NCI-H128 (cell line): ENCODE measurements around the gene CEP68.
"Not testable (repeated sequence)": the region's sequence is repeated elsewhere in the genome, so short reads cannot be mapped to it uniquely, and the experiment has no call there.

Experiments
- DNase-seq: peaks from one replicate; lab custom pipeline; 2025; ENCODE audit not compliant: unreplicated experiment; lab: John Stamatoyannopoulos, UW

Gene CEP68

GRCh38 chr2:65056215-65057053 lies at the start of gene CEP68:
TSS of gene CEP68 (plus strand) at chr2:65056416. CDS start at chr2:65069445, 13,029 bp downstream.
- DNase-seq: peak; percentile 95

- DNase-seq: no peak
Measured at GRCh38 chr2:65013776-65014175, 42.4 kb upstream of the CEP68 start.

DNA sequence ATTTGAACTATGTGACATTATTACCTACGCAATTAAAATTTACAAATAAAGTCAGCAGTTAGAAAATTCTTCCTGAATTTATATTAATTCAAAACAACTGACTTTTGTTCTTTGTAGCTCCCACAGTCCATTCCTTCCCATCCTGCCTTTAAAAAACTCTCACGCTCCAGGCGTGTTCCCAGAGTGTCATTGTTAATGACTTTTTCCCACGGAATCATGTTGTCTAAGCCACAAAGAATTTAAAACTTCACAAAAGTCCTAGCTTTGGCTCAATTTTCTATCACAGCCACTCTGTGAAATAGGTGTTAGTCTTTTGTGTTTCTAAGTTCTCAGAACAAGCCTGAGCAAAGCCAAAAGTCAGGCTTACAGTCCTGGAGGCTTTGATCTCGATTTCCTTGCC lies 40.5 kb upstream of the CEP68 start:
- DNase-seq: no peak

- no peak for DNase-seq
Measured at GRCh38 chr2:65016789-65017188, 39.4 kb upstream of the CEP68 start.

DNA sequence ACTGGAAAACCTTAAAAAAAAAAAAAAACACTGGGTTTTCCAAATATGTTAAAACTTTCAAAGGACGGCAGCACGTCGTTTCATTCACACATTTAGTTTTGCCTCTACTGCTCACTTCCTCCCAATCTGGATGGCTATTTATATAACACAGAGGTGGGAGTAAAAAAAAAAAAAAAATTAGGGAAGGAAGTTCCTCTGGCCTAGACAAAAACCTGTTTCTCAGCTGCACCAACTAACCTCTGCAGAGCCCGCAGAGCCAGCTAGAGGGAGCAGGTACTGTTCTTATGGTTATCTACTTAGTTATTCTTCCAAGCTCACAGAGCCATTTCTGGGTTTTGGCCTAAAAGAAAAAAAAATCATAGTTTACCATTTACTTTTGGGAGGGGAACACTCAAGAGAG lies 38.9 kb upstream of the CEP68 start:
- DNase-seq: no peak

DNA sequence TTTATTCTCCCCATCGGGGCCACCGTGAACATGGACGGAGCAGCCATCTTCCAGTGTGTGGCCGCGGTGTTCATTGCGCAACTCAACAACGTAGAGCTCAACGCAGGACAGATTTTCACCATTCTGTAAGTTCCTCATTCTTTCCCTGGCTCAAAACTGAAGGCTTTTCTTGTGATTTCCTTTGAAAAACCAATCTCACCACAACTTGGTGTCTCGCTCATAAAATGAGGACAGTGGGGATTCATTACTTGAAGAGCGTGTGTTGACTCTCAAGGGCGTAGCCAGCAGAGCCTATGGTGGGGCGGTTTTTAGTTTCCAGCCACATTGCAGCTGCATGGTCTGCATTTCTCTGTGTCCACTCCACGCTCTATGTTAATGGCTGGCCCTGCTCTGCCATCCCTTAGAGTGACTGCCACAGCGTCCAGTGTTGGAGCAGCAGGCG lies 38.1 kb upstream of the CEP68 start:
- DNase-seq: no peak

- DNase-seq: no peak
Measured at GRCh38 chr2:65019010-65019409, 37.2 kb upstream of the CEP68 start.

GRCh38 chr2:65019675-65020195 lies 36.5 kb upstream of the CEP68 start:
- DNase-seq: no peak

GRCh38 chr2:65020251-65020650 lies 36.0 kb upstream of the CEP68 start:
- DNase-seq: not testable (repeated sequence)

DNA sequence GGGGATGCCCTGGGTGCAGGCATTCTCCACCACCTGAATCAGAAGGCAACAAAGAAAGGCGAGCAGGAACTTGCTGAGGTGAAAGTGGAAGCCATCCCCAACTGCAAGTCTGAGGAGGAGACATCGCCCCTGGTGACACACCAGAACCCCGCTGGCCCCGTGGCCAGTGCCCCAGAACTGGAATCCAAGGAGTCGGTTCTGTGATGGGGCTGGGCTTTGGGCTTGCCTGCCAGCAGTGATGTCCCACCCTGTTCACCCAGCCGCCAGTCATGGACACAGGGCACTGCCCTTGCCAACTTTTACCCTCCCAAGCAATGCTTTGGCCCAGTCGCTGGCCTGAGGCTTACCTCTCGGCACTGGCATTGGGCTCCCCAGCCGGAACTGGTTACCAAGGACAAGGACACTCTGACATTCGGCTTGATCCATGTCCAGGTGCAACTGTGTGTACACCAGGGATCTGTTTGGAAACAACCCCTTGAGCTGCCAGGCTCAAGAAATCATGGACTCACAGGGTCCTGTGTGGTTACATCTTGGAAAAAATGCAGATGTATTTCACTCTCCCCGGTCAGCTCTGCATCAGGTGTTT lies 35.2 kb upstream of the CEP68 start:
- DNase-seq: no peak

DNA sequence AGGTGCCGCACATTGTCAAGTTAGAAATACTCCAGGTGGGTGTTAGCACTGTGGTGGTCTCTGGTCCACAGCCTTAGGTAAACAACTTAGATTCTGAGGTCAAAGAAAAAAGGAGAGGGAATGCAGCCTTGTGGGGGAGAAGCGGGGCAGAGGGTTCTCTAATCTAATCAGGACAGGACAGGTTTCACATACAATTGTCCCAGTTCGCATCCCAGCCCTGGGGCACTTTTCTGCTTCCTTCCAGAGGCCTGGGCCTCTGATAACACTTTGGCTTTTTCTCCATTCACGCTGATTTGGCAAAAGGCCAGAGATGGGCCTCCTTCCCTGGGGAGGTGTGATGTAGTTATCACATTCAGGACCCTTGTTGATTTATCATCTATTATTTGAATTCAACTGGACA lies 34.5 kb upstream of the CEP68 start:
- no peak for DNase-seq

DNA sequence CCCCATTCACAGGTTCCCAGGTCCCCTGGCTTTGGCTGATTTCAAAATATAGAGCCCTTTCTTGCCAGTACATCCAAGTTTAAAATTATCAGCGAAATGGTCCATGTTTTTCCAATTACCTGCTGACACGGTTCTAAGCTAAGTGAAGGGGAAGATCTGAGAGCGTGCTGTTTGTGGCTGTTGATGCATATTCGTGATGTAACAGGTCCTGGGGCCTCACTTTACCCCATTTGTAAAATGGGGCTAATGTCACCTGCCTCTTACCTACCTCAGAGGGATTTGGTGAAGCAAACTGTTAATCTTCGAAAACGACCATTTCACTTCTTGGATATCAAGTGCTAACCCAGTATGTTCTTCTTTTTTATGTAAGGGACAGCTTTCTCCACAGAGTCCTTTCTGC lies 34.0 kb upstream of the CEP68 start:
- no peak for DNase-seq

DNA sequence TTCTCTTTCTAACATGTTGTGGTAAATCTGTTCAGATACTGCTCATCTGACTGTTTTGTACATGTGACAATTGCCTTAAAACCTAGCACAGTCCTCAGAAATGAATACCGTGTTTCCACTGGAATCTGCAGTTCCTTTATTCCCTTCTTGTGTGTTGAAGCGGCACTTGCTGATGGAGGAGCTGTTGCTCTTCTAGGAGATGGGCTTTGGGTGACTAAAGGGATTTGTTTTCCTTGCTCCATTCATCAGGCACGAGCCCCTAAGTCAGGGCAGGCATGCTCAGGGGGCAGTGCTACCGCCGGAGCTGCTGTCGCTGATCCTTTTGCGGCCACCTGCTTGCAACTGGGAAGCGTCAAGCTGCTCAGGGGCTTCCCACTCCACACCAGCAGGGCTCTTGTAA lies 32.5 kb upstream of the CEP68 start:
- no peak for DNase-seq

DNA sequence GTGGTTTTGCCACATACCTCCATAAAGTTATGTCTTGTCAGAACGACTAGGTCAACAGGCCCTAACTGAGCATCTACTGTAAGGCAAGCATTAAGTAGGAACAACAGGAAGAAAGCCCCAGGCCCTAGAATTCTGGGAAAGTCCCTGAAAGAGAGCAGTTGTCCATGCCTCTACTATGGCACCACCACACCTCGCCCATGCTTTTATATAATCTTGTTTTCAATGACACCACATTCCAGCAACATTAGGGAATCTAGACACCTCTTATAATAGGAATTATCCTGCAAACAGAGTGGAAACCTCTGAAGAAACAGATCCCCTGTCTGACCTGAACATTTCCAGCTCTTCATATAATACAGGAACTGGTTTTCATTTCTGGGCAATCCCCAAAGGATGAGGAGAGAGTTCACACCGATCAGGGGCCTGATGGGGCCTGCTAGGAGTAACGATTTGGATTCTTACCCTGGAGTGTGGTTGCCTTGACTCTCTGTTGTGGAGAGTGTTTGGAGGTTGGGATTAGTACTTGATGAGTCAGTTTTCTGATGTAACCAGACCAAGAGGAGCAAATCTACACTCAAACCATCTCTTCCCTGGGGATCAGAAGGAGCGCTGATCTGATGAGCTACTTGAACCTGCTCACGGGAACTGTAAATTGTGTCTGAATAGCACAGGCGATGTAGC lies 31.9 kb upstream of the CEP68 start:
- DNase-seq: no peak

- DNase-seq: no peak
Measured at GRCh38 chr2:65025453-65026123, 30.6 kb upstream of the CEP68 start.

DNA sequence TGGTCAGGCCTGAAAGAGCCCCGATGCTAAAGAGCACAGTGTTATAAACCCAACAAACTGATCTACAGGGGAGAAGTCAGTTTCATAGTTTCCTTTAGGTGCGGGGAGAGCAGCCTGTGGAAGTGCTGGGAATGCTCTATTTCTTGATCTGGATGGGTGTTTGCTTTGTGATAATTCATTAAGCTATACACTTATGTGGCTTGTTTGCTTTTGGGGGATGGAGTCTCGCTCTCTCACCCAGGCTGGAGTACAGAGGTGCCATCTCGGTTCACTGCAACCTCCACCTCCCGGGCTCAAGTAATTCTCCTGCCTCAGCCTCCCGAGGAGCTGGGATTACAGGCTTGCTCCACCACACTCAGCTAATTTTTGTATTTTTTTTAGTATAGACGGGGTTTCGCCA lies 30.1 kb upstream of the CEP68 start:
- DNase-seq: no peak

DNA sequence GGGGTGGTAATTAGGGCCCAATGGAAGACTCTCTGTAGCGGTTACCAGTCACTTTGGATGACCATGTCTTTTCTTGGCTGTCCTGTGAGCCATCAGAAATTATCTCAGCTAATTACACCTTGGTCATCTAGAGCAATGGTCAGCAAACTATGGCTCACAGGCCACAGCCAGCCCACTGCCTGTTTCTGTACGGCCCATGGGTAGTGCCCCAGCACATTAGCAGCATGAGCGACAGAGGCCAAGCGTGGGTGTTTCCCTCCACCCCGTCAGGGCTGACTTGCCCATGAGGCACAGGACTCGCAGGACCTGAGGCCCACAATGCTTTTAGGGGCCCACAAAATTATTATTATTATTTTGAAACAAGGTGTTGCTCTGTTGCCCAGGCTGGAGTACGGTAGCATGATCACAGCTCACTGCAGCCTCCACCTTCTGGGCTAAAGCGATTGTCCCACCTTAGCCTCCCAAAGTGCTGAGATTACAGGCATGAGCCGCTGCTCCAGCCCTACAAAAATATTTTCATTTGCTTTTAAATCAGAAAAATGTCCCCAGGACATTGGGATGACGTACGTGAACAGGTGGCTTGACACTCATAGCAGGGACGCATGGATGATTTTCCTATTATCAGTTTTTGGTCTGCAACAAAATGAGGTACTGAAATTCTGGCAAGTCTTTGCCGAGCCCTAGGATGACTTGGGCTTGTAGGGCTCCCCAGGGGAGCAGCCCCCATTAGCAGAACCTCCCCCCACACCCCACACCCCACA lies 29.3 kb upstream of the CEP68 start:
- DNase-seq: no peak

- DNase-seq: no peak
Measured at GRCh38 chr2:65027616-65028244, 28.5 kb upstream of the CEP68 start.

DNA sequence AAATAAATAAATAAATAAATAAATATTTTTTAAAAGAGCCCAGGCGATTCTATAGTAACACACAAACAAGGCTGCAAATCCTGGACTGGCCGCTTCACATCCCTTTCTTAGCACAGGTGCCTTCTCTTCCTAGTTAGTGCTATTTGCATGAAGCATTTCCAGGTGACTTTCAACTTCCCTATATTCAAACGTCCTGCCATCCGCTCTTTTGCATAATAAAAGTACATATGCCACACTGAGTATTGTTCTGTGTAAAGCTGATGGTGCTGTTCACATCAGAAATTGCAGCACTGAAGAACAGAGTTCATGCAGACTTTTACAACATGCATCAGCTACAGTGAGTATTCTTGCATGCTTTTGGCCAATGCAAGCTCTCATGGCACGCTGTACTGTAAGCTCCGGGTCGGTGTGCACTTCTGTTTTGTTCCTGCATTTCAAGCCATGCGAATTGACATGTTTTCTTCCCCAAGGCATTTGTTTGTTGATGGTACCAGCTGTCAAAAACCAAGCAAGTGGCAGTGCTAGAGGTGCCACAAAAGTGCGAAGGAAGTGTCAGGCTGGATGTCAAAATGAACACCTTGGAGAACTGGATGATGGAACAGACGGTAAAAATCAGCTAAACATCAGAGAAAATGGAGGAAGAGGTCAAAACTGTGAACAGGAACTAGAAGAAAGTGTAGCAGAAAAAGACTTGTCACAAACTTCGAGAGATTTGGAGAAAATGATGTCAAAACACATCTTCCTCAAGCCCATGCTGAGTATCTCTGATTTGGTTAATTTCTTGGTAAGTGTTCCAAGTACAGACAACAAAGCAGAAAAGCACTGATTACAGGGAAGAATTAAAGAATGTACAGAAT lies 25.5 kb upstream of the CEP68 start:
- DNase-seq: no peak
